ENCODE measurements around the gene SRMS. TPM values are rescaled to one million over a fixed set of nuclear protein-coding genes. Genes with fewer than 3 reads are reported as not detected.

SRMS gene
- total RNA-seq, 2 experiments from 2014 or later = 0.42 TPM; not detected in 1

DNA sequence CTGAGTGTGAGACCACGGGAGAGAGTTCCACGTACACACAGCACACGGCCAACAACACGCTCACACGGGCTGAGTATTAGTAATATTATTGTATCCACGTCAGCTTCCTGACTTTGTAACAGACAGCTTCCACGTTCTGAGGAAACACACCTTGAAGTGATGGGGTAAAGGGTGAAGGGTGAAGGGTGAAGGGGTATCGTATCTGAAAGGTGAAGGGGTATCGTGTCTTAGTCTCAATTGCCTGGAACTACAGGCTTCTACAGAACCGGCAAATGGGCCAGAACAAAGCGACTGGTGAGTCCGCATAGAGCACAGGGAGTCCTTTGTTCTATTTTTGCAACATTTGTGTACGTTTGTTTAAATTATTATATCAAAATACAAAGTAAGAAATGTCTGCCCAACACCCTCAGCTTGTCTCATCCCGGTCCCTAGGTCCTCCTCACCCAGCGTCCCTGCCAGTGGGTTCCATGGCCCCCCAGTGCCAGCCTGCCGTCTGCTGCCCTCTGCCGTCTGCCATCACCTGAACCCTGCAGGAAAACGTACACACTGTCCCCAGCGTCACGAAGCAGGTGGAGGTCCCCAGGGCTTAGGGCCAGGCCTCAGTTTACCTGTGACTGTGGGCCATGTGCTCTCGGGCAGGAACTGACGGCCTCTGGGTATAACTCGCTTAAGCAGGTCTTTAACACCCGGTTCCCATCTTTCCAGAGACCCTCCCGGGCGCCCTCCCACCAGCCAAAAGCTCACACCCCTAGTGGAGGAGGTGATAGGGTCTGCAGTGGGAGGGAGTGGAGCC, 30.9 kb upstream of the SRMS start:
- Histone ChIP-seq H3K9me3 (ENCODE audit: low read length) (no peaks in the 10 kb centered on the region), H3K4me3 (ENCODE audit: low read depth, low read length, poor library complexity, severe bottlenecking) (no peak overlapping the region), H3K4me2 (ENCODE audit: low read length) (no peak overlapping the region), H3K9me2 (ENCODE audit: insufficient read depth, low read length) (no peaks in the 10 kb centered on the region), H2AFZ (ENCODE audit: low read length) (no peak overlapping the region), H3K4me1 (ENCODE audit: insufficient read depth, low read length, poor library complexity, severe bottlenecking) (peaks cover 6% of the 10 kb centered on the region), H4K20me1 (ENCODE audit: insufficient read depth, low read length) (no peaks in the 10 kb centered on the region), H3K36me3 (ENCODE audit: insufficient read depth, low read length) (no peaks in the 10 kb centered on the region), H3K79me2 (ENCODE audit: insufficient read depth, low read depth, low read length) (no peaks in the 10 kb centered on the region), H3K27ac (ENCODE audit: low read depth, low read length, poor library complexity, severe bottlenecking) (no peak overlapping the region)
- ChIA-PET CTCF (ENCODE audit: unreplicated experiment) (interaction anchor here (0.6 kb wide), 1 partner anchor 40 kb away, joined by 3 read pairs; no protein-coding TSS in a partner anchor), POLR2A (no interaction called here)
- TF ChIP-seq EZH2phosphoT487 (IDR thresholded peaks at IDR 0.05; ENCODE audit: borderline replicate concordance, low read depth, low read length) = no peak
- TF ChIP-seq, protein P1, sequence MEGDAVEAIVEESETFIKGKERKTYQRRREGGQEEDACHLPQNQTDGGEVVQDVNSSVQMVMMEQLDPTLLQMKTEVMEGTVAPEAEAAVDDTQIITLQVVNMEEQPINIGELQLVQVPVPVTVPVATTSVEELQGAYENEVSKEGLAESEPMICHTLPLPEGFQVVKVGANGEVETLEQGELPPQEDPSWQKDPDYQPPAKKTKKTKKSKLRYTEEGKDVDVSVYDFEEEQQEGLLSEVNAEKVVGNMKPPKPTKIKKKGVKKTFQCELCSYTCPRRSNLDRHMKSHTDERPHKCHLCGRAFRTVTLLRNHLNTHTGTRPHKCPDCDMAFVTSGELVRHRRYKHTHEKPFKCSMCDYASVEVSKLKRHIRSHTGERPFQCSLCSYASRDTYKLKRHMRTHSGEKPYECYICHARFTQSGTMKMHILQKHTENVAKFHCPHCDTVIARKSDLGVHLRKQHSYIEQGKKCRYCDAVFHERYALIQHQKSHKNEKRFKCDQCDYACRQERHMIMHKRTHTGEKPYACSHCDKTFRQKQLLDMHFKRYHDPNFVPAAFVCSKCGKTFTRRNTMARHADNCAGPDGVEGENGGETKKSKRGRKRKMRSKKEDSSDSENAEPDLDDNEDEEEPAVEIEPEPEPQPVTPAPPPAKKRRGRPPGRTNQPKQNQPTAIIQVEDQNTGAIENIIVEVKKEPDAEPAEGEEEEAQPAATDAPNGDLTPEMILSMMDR (conservative IDR thresholded peaks at IDR 0.05; ENCODE audit: low read length) = peak; percentile 64
- BruUV-seq (replicated peaks) = no TSS peak
- intact Hi-C loops (cut with micrococcal nuclease; ENCODE audit: unreplicated experiment) = loop anchor here (1.0 kb wide), 2 partner anchors 40 to 82 kb away; no protein-coding TSS in a partner anchor
- DNase-seq (ENCODE audit: low spot score) = peak; percentile 38

DNA sequence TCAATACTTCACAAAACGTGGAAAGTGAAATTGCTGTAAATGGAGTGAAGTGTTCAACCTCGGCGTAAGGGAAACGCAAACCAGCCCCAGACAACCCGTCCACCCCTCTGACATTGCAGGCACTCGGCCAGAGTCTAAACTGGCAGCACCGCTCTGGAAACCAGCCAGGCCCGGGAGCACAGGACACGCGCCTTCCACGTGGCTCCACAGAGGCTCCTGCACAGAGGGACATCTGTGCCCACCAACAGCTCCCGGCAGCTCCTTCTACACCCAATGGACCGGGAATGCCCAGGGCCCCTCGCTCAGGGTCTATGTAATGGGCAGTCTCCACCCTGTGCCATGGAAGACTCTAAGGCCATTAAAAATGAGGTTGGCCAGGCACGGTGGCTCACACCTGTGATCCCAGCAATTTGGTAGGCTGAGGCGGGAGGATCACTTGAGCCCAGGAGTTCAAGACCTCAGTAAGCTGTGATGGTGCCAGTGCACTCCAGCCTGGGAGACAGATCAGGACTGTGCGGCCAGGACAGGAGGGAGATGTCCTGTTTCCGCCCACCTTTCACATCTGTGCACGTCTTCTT, 29.9 kb upstream of the SRMS start:
- no TSS peak for BruUV-seq (replicated peaks)
- H3K9me3 ChIP-seq (ENCODE audit: low read length) = no peaks in the 10 kb centered on the region
- CTCF ChIA-PET (ENCODE audit: unreplicated experiment) = interaction anchor here (0.6 kb wide), 1 partner anchor 39 kb away, joined by 3 read pairs; no protein-coding TSS in a partner anchor
- H3K4me3 ChIP-seq (ENCODE audit: low read depth, low read length, poor library complexity, severe bottlenecking) = no peak overlapping the region
- POLR2A ChIA-PET = no interaction called here
- no peak overlapping the region for H3K27ac ChIP-seq (ENCODE audit: low read depth, low read length, poor library complexity, severe bottlenecking)
- no peaks in the 10 kb centered on the region for H4K20me1 ChIP-seq (ENCODE audit: insufficient read depth, low read length)
- intact Hi-C loops (cut with micrococcal nuclease; ENCODE audit: unreplicated experiment) = no loop called here
- no peak for TF ChIP-seq EZH2phosphoT487 (IDR thresholded peaks at IDR 0.05; ENCODE audit: borderline replicate concordance, low read depth, low read length)
- TF ChIP-seq, protein P1 (conservative IDR thresholded peaks at IDR 0.05; ENCODE audit: low read length) = no peak
- H3K36me3 ChIP-seq (ENCODE audit: insufficient read depth, low read length) = no peaks in the 10 kb centered on the region
- H3K4me1 ChIP-seq (ENCODE audit: insufficient read depth, low read length, poor library complexity, severe bottlenecking) = peaks cover 6% of the 10 kb centered on the region
- no peak for DNase-seq (ENCODE audit: low spot score)
- H2AFZ ChIP-seq (ENCODE audit: low read length) = no peak overlapping the region
- H3K79me2 ChIP-seq (ENCODE audit: insufficient read depth, low read depth, low read length) = no peaks in the 10 kb centered on the region
- H3K4me2 ChIP-seq (ENCODE audit: low read length) = no peak overlapping the region
- H3K9me2 ChIP-seq (ENCODE audit: insufficient read depth, low read length) = no peaks in the 10 kb centered on the region

DNA sequence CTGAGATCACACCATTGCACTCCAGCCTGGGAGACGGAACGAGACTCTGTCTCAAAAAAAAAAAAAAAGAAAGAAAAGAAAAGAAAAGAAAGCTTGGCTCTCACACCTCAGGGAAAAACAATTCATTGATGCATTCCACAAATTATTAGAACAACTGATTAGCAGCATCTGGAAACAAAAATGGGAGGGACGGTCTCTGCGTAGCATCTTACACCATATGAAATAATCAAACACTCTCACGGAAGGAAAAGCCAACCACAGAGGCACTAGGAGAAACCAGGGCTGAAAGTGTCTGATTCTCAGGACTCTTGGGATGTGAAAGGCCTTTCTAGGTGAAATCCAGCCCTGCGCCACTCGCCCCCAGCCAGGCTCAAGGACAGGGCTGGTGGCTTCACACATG, 28.8 kb upstream of the SRMS start:
- no peaks in the 10 kb centered on the region for H3K9me2 ChIP-seq (ENCODE audit: insufficient read depth, low read length)
- H3K4me3 ChIP-seq (ENCODE audit: low read depth, low read length, poor library complexity, severe bottlenecking) = no peak overlapping the region
- BruUV-seq (replicated peaks) = no TSS peak
- H3K36me3 ChIP-seq (ENCODE audit: insufficient read depth, low read length) = no peaks in the 10 kb centered on the region
- intact Hi-C loops (cut with micrococcal nuclease; ENCODE audit: unreplicated experiment) = no loop called here
- H3K9me3 ChIP-seq (ENCODE audit: low read length) = no peaks in the 10 kb centered on the region
- no peaks in the 10 kb centered on the region for H3K79me2 ChIP-seq (ENCODE audit: insufficient read depth, low read depth, low read length)
- H2AFZ ChIP-seq (ENCODE audit: low read length) = no peak overlapping the region
- CTCF ChIA-PET (ENCODE audit: unreplicated experiment) = no interaction called here
- TF ChIP-seq, protein P1 (conservative IDR thresholded peaks at IDR 0.05; ENCODE audit: low read length) = no peak
- TF ChIP-seq EZH2phosphoT487 (IDR thresholded peaks at IDR 0.05; ENCODE audit: borderline replicate concordance, low read depth, low read length) = no peak
- POLR2A ChIA-PET = no interaction called here
- no peak for DNase-seq (ENCODE audit: low spot score)
- no peak overlapping the region for H3K4me2 ChIP-seq (ENCODE audit: low read length)
- no peak overlapping the region for H3K27ac ChIP-seq (ENCODE audit: low read depth, low read length, poor library complexity, severe bottlenecking)
- no peaks in the 10 kb centered on the region for H4K20me1 ChIP-seq (ENCODE audit: insufficient read depth, low read length)
- peaks cover 6% of the 10 kb centered on the region for H3K4me1 ChIP-seq (ENCODE audit: insufficient read depth, low read length, poor library complexity, severe bottlenecking)

All from OCI-LY7 (cell line).